CD8-positive, alpha-beta memory T cell (primary cell): ENCODE results near the gene TRIP13. TPM values are rescaled to one million over a fixed set of nuclear protein-coding genes. Genes with fewer than 3 reads are reported as not detected.
"Not testable (repeated sequence)": the region's sequence is repeated elsewhere in the genome, so short reads cannot be mapped to it uniquely, and the experiment has no call there.

ENCODE experiments used
- CTCF ChIA-PET: fragments of 350-600 bp; sonication (Branson Sonifier 250); formaldehyde crosslinking; loops from one replicate; lab custom pipeline; 2021; ENCODE audit warnings: antibody characterized with exemption; lab: Charles Lee
- POLR2A ChIA-PET: fragments of 350-600 bp; sonication (Branson Sonifier 250); formaldehyde crosslinking; loops from one replicate; lab custom pipeline; 2021; ENCODE audit warnings: antibody characterized with exemption; lab: Charles Lee
- DNase-seq, 5 donors: peaks; one replicate each; pipeline versions ENCODE4 v3.0.0 to v3.0.0-alpha.2; 2020 to 2022; ENCODE audit warnings: mixed read lengths in 1 of 5
- H3K27ac ChIP-seq: one replicate; pipeline ENCODE4 v1.7.0; 2013; ENCODE audit warnings: low read depth, mild to moderate bottlenecking, low read length, moderate library complexity
- H3K27me3 ChIP-seq: 2 replicates; pipeline ENCODE4 v1.7.0; 2013; ENCODE audit warnings: low read length, mild to moderate bottlenecking; ENCODE audit not compliant: insufficient read depth, poor library complexity, severe bottlenecking
- H3K36me3 ChIP-seq: 2 replicates; pipeline ENCODE4 v1.7.0; 2013; ENCODE audit warnings: mild to moderate bottlenecking, low read length, moderate library complexity; ENCODE audit not compliant: insufficient read depth
- H3K4me1 ChIP-seq: 2 replicates; pipeline ENCODE4 v1.7.0; 2013; ENCODE audit warnings: mild to moderate bottlenecking, low read length, moderate library complexity; ENCODE audit not compliant: insufficient read depth
- H3K4me3 ChIP-seq: 2 replicates; pipeline ENCODE4 v1.7.0; 2013; ENCODE audit warnings: mild to moderate bottlenecking, low read length
- H3K9me3 ChIP-seq: 2 replicates; pipeline ENCODE4 v1.7.0; 2013; ENCODE audit warnings: mild to moderate bottlenecking, low read length
- H3K27ac Mint-ChIP-seq, 8 donors: one replicate each; pipeline ENCODE4 v1.8.0; 2020 to 2021; ENCODE audit warnings: mixed read lengths in 8 of 8, mild to moderate bottlenecking in 6 of 8, inconsistent platforms in 3 of 8, moderate library complexity in 3 of 8
- H3K27me3 Mint-ChIP-seq, 2 donors: one replicate each; pipeline ENCODE4 v1.8.0; 2020 to 2021; ENCODE audit warnings: mixed read lengths in 2 of 2, mild to moderate bottlenecking in 1 of 2, moderate library complexity in 1 of 2
- H3K36me3 Mint-ChIP-seq, 3 donors: one replicate each; pipeline ENCODE4 v1.8.0; 2020 to 2021; ENCODE audit warnings: mixed read lengths in 3 of 3, inconsistent platforms in 1 of 3, mild to moderate bottlenecking in 1 of 3
- H3K4me1 Mint-ChIP-seq, 3 donors: one replicate each; pipeline ENCODE4 v1.8.0; 2020 to 2021; ENCODE audit warnings: mixed read lengths in 3 of 3, inconsistent platforms in 1 of 3, mild to moderate bottlenecking in 1 of 3
- H3K4me3 Mint-ChIP-seq, 7 donors: one replicate each; pipeline ENCODE4 v1.8.0; 2020 to 2021; ENCODE audit warnings: mixed read lengths in 7 of 7, mild to moderate bottlenecking in 6 of 7, moderate library complexity in 4 of 7, inconsistent platforms in 2 of 7
- H3K9me3 Mint-ChIP-seq, 5 donors: one replicate each; pipeline ENCODE4 v1.8.0; 2020 to 2022; ENCODE audit warnings: mixed read lengths in 5 of 5, mild to moderate bottlenecking in 3 of 5, moderate library complexity in 2 of 5, inconsistent platforms in 1 of 5
- polyA plus RNA-seq: library from polyadenylated mRNA; unstranded; fragments of 300-500 nt; fragmentation: Illumina TruSeq; gene quantifications from one replicate; pipeline ENCODE4 v1.2.3, GENCODE V29; 2021
- total RNA-seq, 2 experiments: library from RNA; stranded (reverse); gene quantifications; one replicate each; pipeline ENCODE4 v1.2.3, GENCODE V29; 2021

Gene TRIP13
- total and polyA plus RNA-seq, 3 experiments from 2014 or later: 0.12 to 40.7 (median 37.5) TPM

- H3K4me1 Mint-ChIP-seq: peaks cover 5 to 9% (median 6%) of the 10 kb centered on the region in 3 donors
Observed at GRCh38 chr5:916441-917293, 24.0 kb downstream of the TRIP13 start.

GRCh38 chr5:918717-919116 is 26.0 kb downstream of the TRIP13 start:
- H3K9me3 ChIP-seq, H3K9me3 Mint-ChIP-seq, H3K4me3 Mint-ChIP-seq, CTCF ChIA-PET, H3K4me1 Mint-ChIP-seq, H3K36me3 ChIP-seq, H3K27me3 Mint-ChIP-seq, H3K36me3 Mint-ChIP-seq, H3K4me3 ChIP-seq, POLR2A ChIA-PET, H3K27ac Mint-ChIP-seq, H3K4me1 ChIP-seq, H3K27ac ChIP-seq, DNase-seq, H3K27me3 ChIP-seq: not testable (repeated sequence)

More at GRCh38 chr5:916441-917293, 24.0 kb downstream of the TRIP13 start:
- Histone ChIP-seq H3K9me3 (no peaks in the 10 kb centered on the region), H3K4me1 (no peaks in the 10 kb centered on the region), H3K4me3 (no peak overlapping the region), H3K27ac (no peak overlapping the region), H3K36me3 (no peaks in the 10 kb centered on the region), H3K27me3 (no peaks in the 10 kb centered on the region)
- ChIA-PET POLR2A (no interaction called here), CTCF (interaction anchor here (0.7 kb wide), 1 partner anchor 12 kb away, joined by 3 read pairs; no protein-coding TSS in a partner anchor)
- Mint-ChIP-seq H3K9me3 (no peaks in the 10 kb centered on the region), H3K27ac (no peak overlapping the region), H3K36me3 (peaks cover 0 to 2% (median 0%) of the 10 kb centered on the region in 3 donors), H3K4me3 (no peak overlapping the region), H3K27me3 (no peaks in the 10 kb centered on the region)
- DNase-seq: no peak

GRCh38 chr5:919356-920000 is 26.8 kb downstream of the TRIP13 start:
- Histone ChIP-seq H3K27me3 (no peaks in the 10 kb centered on the region), H3K27ac (no peak overlapping the region), H3K9me3 (no peaks in the 10 kb centered on the region), H3K4me1 (no peaks in the 10 kb centered on the region), H3K4me3 (no peak overlapping the region), H3K36me3 (no peaks in the 10 kb centered on the region)
- Mint-ChIP-seq H3K27me3 (no peaks in the 10 kb centered on the region), H3K9me3 (no peaks in the 10 kb centered on the region), H3K27ac (no peak overlapping the region), H3K4me3 (no peak overlapping the region), H3K4me1 (no peaks in the 10 kb centered on the region), H3K36me3 (no peaks in the 10 kb centered on the region)
- CTCF ChIA-PET: no interaction called here
- no peak for DNase-seq
- POLR2A ChIA-PET: no interaction called here

- Mint-ChIP-seq H3K27ac (peak overlapping the region in 1 of 8 donors; percentile 44), H3K36me3 (no peaks in the 10 kb centered on the region), H3K9me3 (no peaks in the 10 kb centered on the region), H3K4me1 (no peaks in the 10 kb centered on the region), H3K27me3 (no peaks in the 10 kb centered on the region), H3K4me3 (no peak overlapping the region)
- Histone ChIP-seq H3K27ac (no peak overlapping the region), H3K27me3 (no peaks in the 10 kb centered on the region), H3K4me3 (no peak overlapping the region), H3K36me3 (no peaks in the 10 kb centered on the region), H3K4me1 (no peaks in the 10 kb centered on the region), H3K9me3 (no peaks in the 10 kb centered on the region)
- CTCF ChIA-PET: no interaction called here
- POLR2A ChIA-PET: no interaction called here
- DNase-seq: no peak
Observed at GRCh38 chr5:920321-920720, 27.6 kb downstream of the TRIP13 start.

GRCh38 chr5:921456-922435 is 29.1 kb downstream of the TRIP13 start:
- Mint-ChIP-seq H3K4me1 (peaks cover 0 to 2% (median 0%) of the 10 kb centered on the region in 3 donors), H3K27me3 (peaks cover 7 to 9% of the 10 kb centered on the region in 2 donors), H3K27ac (peak overlapping the region in 1 of 8 donors; percentile 74), H3K36me3 (no peaks in the 10 kb centered on the region), H3K4me3 (no peak overlapping the region), H3K9me3 (no peaks in the 10 kb centered on the region)
- H3K27ac ChIP-seq: no peak overlapping the region
- H3K4me1 ChIP-seq: no peaks in the 10 kb centered on the region
- CTCF ChIA-PET: no interaction called here
- H3K27me3 ChIP-seq: peaks cover 7% of the 10 kb centered on the region
- H3K9me3 ChIP-seq: no peaks in the 10 kb centered on the region
- no peaks in the 10 kb centered on the region for H3K36me3 ChIP-seq
- POLR2A ChIA-PET: no interaction called here
- H3K4me3 ChIP-seq: no peak overlapping the region
- no peak for DNase-seq

GRCh38 chr5:922436-923280 is 30.0 kb downstream of the TRIP13 start:
- ChIA-PET CTCF (interaction anchor here (1.1 to 1.2 kb wide), 2 partner anchors 12 to 218 kb away, joined by 3 to 6 read pairs; no protein-coding TSS in a partner anchor), POLR2A (no interaction called here)
- no peaks in the 10 kb centered on the region for H3K36me3 ChIP-seq
- Mint-ChIP-seq H3K4me1 (peaks cover 0 to 6% (median 5%) of the 10 kb centered on the region in 3 donors), H3K9me3 (no peaks in the 10 kb centered on the region), H3K36me3 (no peaks in the 10 kb centered on the region), H3K27me3 (peaks cover 12 to 15% of the 10 kb centered on the region in 2 donors), H3K4me3 (no peak overlapping the region), H3K27ac (peak overlapping the region in 1 of 8 donors; percentile 96)
- peaks cover 7% of the 10 kb centered on the region for H3K27me3 ChIP-seq
- DNase-seq: no peak
- no peak overlapping the region for H3K4me3 ChIP-seq
- H3K9me3 ChIP-seq: no peaks in the 10 kb centered on the region
- no peak overlapping the region for H3K27ac ChIP-seq
- H3K4me1 ChIP-seq: no peaks in the 10 kb centered on the region

- Mint-ChIP-seq H3K27me3 (peaks cover 15 to 18% of the 10 kb centered on the region in 2 donors), H3K9me3 (no peaks in the 10 kb centered on the region), H3K36me3 (no peaks in the 10 kb centered on the region), H3K4me1 (peaks cover 0 to 7% (median 5%) of the 10 kb centered on the region in 3 donors), H3K4me3 (no peak overlapping the region), H3K27ac (peak overlapping the region in 1 of 8 donors; percentile 96)
- POLR2A ChIA-PET: interaction anchor here (0.7 kb wide), 1 partner anchor 475 kb away, joined by 3 read pairs; no protein-coding TSS in a partner anchor
- no peaks in the 10 kb centered on the region for H3K4me1 ChIP-seq
- DNase-seq: peak; percentile 41 to 69 (median 58)
- CTCF ChIA-PET: interaction anchor here (0.8 to 1.2 kb wide), 4 partner anchors 9 to 225 kb away, joined by 3 to 8 read pairs (median 6); no protein-coding TSS in a partner anchor
- H3K36me3 ChIP-seq: no peaks in the 10 kb centered on the region
- H3K27me3 ChIP-seq: peaks cover 7% of the 10 kb centered on the region
- no peak overlapping the region for H3K27ac ChIP-seq
- no peak overlapping the region for H3K4me3 ChIP-seq
- H3K9me3 ChIP-seq: no peaks in the 10 kb centered on the region
Observed at GRCh38 chr5:923281-923873, 30.7 kb downstream of the TRIP13 start.
